Measurements from ENCODE around the gene WWC1. TPM values are rescaled to one million over a fixed set of nuclear protein-coding genes. Genes with fewer than 3 reads are reported as not detected.

The WWC1 gene
- total and polyA plus RNA-seq, 2 experiments from 2014 or later = 6.0 to 9.7 TPM

DNA sequence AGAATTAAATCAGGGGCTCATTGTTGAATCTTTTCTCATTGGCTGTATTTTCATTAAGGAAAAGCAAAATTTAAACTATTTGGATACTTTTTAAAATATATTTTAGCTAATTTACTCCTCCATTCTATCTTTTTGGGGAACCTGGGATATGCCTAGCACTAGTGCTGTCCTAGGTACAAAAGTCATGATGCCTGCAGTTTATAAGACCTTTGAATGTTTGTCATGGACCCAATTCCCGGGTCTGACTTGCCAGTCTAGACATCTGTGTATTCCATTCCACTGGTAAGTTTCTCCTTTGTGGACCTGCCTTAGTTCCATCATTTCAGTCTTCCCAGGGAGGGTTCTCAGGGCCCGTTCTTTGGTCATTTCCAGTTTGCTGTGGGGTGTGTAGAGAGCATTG lies 63.0 kb downstream of the WWC1 start:
- no peaks in the 10 kb centered on the region for H3K9me3 ChIP-seq (ENCODE audit: low read depth)
- DNase-seq (ENCODE audit: low read depth in 1 of 2, low spot score in 1 of 2) = no peak
- TF ChIP-seq, protein P1, sequence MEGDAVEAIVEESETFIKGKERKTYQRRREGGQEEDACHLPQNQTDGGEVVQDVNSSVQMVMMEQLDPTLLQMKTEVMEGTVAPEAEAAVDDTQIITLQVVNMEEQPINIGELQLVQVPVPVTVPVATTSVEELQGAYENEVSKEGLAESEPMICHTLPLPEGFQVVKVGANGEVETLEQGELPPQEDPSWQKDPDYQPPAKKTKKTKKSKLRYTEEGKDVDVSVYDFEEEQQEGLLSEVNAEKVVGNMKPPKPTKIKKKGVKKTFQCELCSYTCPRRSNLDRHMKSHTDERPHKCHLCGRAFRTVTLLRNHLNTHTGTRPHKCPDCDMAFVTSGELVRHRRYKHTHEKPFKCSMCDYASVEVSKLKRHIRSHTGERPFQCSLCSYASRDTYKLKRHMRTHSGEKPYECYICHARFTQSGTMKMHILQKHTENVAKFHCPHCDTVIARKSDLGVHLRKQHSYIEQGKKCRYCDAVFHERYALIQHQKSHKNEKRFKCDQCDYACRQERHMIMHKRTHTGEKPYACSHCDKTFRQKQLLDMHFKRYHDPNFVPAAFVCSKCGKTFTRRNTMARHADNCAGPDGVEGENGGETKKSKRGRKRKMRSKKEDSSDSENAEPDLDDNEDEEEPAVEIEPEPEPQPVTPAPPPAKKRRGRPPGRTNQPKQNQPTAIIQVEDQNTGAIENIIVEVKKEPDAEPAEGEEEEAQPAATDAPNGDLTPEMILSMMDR (IDR thresholded peaks at IDR 0.05; ENCODE audit: low read depth, low read length) = no peak
- no peak overlapping the region for H3K4me3 ChIP-seq
- no peak overlapping the region for H3K27ac ChIP-seq
- H3K27me3 ChIP-seq = no peaks in the 10 kb centered on the region
- H3K4me1 ChIP-seq (ENCODE audit: low read depth) = no peaks in the 10 kb centered on the region
- H3K36me3 ChIP-seq = no peaks in the 10 kb centered on the region

DNA sequence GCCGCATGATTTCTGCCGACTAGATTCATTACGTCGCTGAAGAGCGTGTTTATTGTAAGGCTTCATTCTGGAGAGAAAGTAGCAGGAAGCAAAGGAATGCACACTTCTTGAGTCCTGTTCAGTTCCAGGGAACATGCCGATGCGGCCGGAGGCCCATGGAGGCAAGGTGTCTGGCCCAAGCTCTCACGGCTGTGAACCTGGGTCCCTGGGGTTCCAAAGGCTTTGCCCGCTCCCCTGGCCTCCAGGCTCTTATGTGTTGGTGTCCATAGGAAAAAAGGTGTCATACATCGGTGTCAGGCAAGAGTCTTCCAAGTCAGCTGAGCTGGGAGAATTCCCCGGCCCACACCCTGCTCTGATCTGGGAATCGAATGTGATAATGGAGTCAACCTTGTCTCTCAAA lies 64.7 kb downstream of the WWC1 start:
- Histone ChIP-seq H3K4me1 (ENCODE audit: low read depth) (no peaks in the 10 kb centered on the region), H3K27ac (no peak overlapping the region), H3K27me3 (no peaks in the 10 kb centered on the region), H3K9me3 (ENCODE audit: low read depth) (no peaks in the 10 kb centered on the region), H3K4me3 (no peak overlapping the region), H3K36me3 (no peaks in the 10 kb centered on the region)
- no peak for DNase-seq (ENCODE audit: low read depth in 1 of 2, low spot score in 1 of 2)
- TF ChIP-seq, protein P1 (IDR thresholded peaks at IDR 0.05; ENCODE audit: low read depth, low read length) = no peak

DNA sequence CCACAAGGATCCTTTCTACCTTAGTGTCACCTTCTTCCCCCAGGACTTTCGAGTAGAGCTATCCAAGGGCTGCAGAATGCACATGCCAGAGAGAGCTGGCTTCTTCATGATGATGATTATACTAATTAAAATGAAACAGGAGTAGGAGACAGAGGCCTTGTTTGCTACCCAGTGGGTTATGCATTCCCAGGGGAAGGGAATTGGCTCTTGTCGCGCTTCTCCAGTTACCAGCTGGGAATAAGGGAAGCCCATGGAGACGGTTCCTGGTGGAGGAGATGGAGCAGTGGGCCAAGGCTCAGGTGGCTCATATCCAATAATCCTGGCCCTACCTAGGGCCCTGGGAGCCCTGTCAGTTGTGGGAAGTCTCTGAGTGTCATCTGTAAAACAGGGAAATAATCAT lies 65.1 kb downstream of the WWC1 start:
- H3K4me3 ChIP-seq = no peak overlapping the region
- H3K36me3 ChIP-seq = no peaks in the 10 kb centered on the region
- H3K9me3 ChIP-seq (ENCODE audit: low read depth) = no peaks in the 10 kb centered on the region
- no peak overlapping the region for H3K27ac ChIP-seq
- TF ChIP-seq, protein P1 (IDR thresholded peaks at IDR 0.05; ENCODE audit: low read depth, low read length) = no peak
- DNase-seq (ENCODE audit: low read depth in 1 of 2, low spot score in 1 of 2) = no peak
- no peaks in the 10 kb centered on the region for H3K27me3 ChIP-seq
- no peaks in the 10 kb centered on the region for H3K4me1 ChIP-seq (ENCODE audit: low read depth)

DNA sequence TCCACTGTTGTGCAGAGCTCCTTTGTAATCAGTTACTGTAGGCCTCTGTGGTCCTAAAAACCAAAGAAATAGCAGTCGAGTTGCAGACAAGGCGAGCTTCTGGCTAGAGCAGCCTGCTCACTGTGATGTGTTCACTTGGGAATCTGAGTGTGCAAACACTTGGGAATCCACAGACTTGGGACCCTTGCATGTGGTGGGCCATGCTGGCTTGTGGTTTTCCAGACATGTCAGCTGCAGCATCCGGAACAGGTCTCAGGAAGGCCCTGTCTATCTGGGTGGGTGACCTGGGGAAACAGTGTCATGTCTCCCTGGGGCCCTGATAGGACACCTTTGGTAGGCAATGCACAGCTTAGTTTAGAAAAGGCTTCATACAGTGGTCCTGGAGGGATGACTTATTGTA lies 66.4 kb downstream of the WWC1 start:
- no peaks in the 10 kb centered on the region for H3K36me3 ChIP-seq
- no peak for DNase-seq (ENCODE audit: low read depth in 1 of 2, low spot score in 1 of 2)

DNA sequence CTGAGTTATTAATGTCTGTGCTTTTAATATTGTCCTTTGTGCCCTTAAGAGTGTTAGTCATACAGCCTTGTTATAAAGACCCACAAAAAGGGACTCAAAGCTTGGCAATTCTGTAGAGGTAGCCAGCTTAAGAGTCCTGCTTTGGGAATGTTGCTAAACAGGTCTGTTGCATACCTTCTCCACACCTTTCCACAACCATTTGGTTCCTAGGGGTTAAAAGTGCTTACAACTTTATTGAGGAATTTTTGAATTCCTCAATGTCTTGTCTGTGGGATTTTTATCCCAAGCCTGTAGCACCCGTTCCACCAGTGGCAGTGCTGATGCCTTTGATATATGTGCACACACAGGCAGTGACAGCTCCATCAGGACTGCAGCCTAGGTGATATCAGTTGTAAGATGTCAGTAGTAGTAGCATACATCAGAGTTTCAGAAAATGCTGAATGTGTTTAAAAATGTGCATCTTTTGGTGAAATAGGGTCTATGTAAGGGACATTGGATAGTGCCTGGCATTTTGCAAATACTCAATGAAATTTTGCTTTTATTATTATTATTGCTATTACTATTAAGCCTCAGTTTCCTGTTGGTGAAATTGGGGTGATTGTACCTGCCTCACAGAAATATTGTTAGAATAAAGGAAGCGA lies 68.5 kb downstream of the WWC1 start:
- Histone ChIP-seq H3K36me3 (no peaks in the 10 kb centered on the region), H3K27me3 (no peaks in the 10 kb centered on the region), H3K27ac (no peak overlapping the region), H3K4me1 (ENCODE audit: low read depth) (peaks cover 3% of the 10 kb centered on the region), H3K4me3 (no peak overlapping the region), H3K9me3 (ENCODE audit: low read depth) (no peaks in the 10 kb centered on the region)
- DNase-seq (ENCODE audit: low read depth in 1 of 2, low spot score in 1 of 2) = no peak
- TF ChIP-seq, protein P1 (IDR thresholded peaks at IDR 0.05; ENCODE audit: low read depth, low read length) = no peak

More for the DNA sequence above, 66.4 kb downstream of the WWC1 start:
- H3K27ac ChIP-seq = no peak overlapping the region
- no peaks in the 10 kb centered on the region for H3K27me3 ChIP-seq
- no peak overlapping the region for H3K4me3 ChIP-seq
- H3K9me3 ChIP-seq (ENCODE audit: low read depth) = no peaks in the 10 kb centered on the region
- no peaks in the 10 kb centered on the region for H3K4me1 ChIP-seq (ENCODE audit: low read depth)
- TF ChIP-seq, protein P1 (IDR thresholded peaks at IDR 0.05; ENCODE audit: low read depth, low read length) = no peak
